ENCODE results near the gene PATE3. TPM values are rescaled to one million over a fixed set of nuclear protein-coding genes. Genes with fewer than 3 reads are reported as not detected.

The PATE3 gene
- total RNA-seq, 3 donors from 2014 or later = not detected

- no peaks in the 10 kb centered on the region for H3K4me1 ChIP-seq
- no peaks in the 10 kb centered on the region for H3K27me3 ChIP-seq
- TF ChIP-seq POLR2AphosphoS5 (IDR thresholded peaks at IDR 0.05) = no peak
- TF ChIP-seq CTCF (IDR thresholded peaks at IDR 0.05) = no peak
- TF ChIP-seq POLR2A (IDR thresholded peaks at IDR 0.05) = no peak
- H3K4me3 ChIP-seq = no peak overlapping the region
- H3K36me3 ChIP-seq = no peaks in the 10 kb centered on the region
- H3K27ac ChIP-seq = no peak overlapping the region
- DNase-seq (ENCODE audit: low spot score in 2 of 2) = no peak
- peaks cover 14 to 43% of the 10 kb centered on the region in 2 donors for H3K9me3 ChIP-seq
- intact Hi-C loops (cut with DNase I; ENCODE audit: low total_unique reads) = no loop called here
These were observed 20.0 kb downstream of the PATE3 start for GRCh38 chr11:125807909-125808308.

- Histone ChIP-seq H3K4me3 (no peak within 1 kb of the TSS), H3K27me3 (no peaks in the 10 kb centered on the region), H3K27ac (no peak within 1 kb of the TSS), H3K36me3 (no peaks in the 10 kb centered on the region), H3K4me1 (no peaks in the 10 kb centered on the region), H3K9me3 (peaks cover 7 to 15% of the 10 kb centered on the region in 2 donors)
- no peak for TF ChIP-seq POLR2AphosphoS5 (IDR thresholded peaks at IDR 0.05)
- no peak for TF ChIP-seq CTCF (IDR thresholded peaks at IDR 0.05)
- TF ChIP-seq POLR2A (IDR thresholded peaks at IDR 0.05) = no peak
- DNase-seq (ENCODE audit: low spot score in 2 of 2) = no peak
- intact Hi-C loops (cut with DNase I; ENCODE audit: low total_unique reads) = no loop called here
These were observed 45.1 kb downstream of the PATE3 start, which contains the start of gene PATE4 for GRCh38 chr11:125833016-125833415. Gene PATE4 (plus strand): TSS chr11:125833316. CDS start chr11:125833360, 44 bp downstream.

- no peak for DNase-seq (ENCODE audit: low spot score in 2 of 2)
- TF ChIP-seq POLR2AphosphoS5 (IDR thresholded peaks at IDR 0.05) (no peak), POLR2A (IDR thresholded peaks at IDR 0.05) (no peak), CTCF (IDR thresholded peaks at IDR 0.05) (no peak)
These were observed 47.8 kb downstream of the PATE3 start for GRCh38 chr11:125835748-125836147.

More at GRCh38 chr11:125835748-125836147, 47.8 kb downstream of the PATE3 start:
- H3K27ac ChIP-seq = no peak overlapping the region
- peaks cover 6 to 10% of the 10 kb centered on the region in 2 donors for H3K9me3 ChIP-seq
- no peaks in the 10 kb centered on the region for H3K4me1 ChIP-seq
- no peaks in the 10 kb centered on the region for H3K27me3 ChIP-seq
- H3K4me3 ChIP-seq = no peak overlapping the region
- H3K36me3 ChIP-seq = no peaks in the 10 kb centered on the region
- intact Hi-C loops (cut with DNase I; ENCODE audit: low total_unique reads) = no loop called here

Other genes with a start within 250 kb of the PATE3 start
- gene EI24, start 218.7 kb upstream of the PATE3 start, total RNA-seq = 100 to 1,000 TPM in 1 of 3 donors, 10 to 100 TPM in 2; 88.5 to 111 (median 94.1) TPM
- 100 to 1,000 TPM in 1 of 3 donors, 10 to 100 TPM in 2; 70.2 to 105 (median 96.0) TPM for gene STT3A, start 195.3 kb upstream of the PATE3 start, total RNA-seq
- gene CHEK1, start 163.0 kb upstream of the PATE3 start, total RNA-seq = 1 to 10 TPM; 3.1 to 6.6 (median 3.2) TPM
- under 1 TPM in 1 of 3 donors, not detected in 2; 0.29 TPM for gene ACRV1, start 107.3 kb upstream of the PATE3 start, total RNA-seq
- not detected for gene PATE1, start 41.8 kb upstream of the PATE3 start, total RNA-seq
- 1 to 10 TPM in 1 of 3 donors, under 1 TPM in 1, not detected in 1; 0.32 to 2.8 TPM for gene PATE2, start 9.3 kb upstream of the PATE3 start, total RNA-seq
- gene PATE4, start 45.2 kb downstream of the PATE3 start, total RNA-seq = not detected
- 1 to 10 TPM; 2.7 to 6.9 (median 3.6) TPM for gene HYLS1, start 99.5 kb downstream of the PATE3 start, total RNA-seq
- gene PUS3, start 115.1 kb downstream of the PATE3 start, total RNA-seq = 10 to 100 TPM in 1 of 3 donors, 1 to 10 TPM in 2; 5.6 to 10.2 (median 8.6) TPM
- under 1 TPM in 1 of 3 donors, not detected in 2; 0.29 TPM for gene DDX25, start 116.4 kb downstream of the PATE3 start, total RNA-seq
- gene VSIG10L2, start 157.9 kb downstream of the PATE3 start, total RNA-seq = 1 to 10 TPM in 2 of 3 donors, not detected in 1; 3.6 to 4.1 TPM